H9 (cell line): ENCODE results near the gene TBCEL. TPM values are rescaled to one million over a fixed set of nuclear protein-coding genes. Genes with fewer than 3 reads are reported as not detected.

Experiments
- DNase-seq: peaks from one replicate; pipeline ENCODE4 v3.0.0-alpha.2; 2017
- H2AFZ ChIP-seq: one replicate; pipeline ENCODE4 v1.6.1; 2013; ENCODE audit warnings: mild to moderate bottlenecking, low read length, control low read depth, moderate library complexity
- H2AK5ac ChIP-seq: 2 replicates; pipeline ENCODE4 v1.6.1; 2013; ENCODE audit warnings: low read length, control low read depth, mixed read lengths; ENCODE audit not compliant: insufficient read length
- H2BK120ac ChIP-seq: one replicate; pipeline ENCODE4 v1.6.1; 2013; ENCODE audit warnings: low read depth, mild to moderate bottlenecking, low read length, control low read depth, inconsistent platforms; ENCODE audit not compliant: poor library complexity, severe bottlenecking
- H2BK12ac ChIP-seq: 2 replicates; pipeline ENCODE4 v1.6.1; 2013; ENCODE audit warnings: low read length, control low read depth, mixed read lengths, low read depth; ENCODE audit not compliant: insufficient read length
- H2BK15ac ChIP-seq: 2 replicates; pipeline ENCODE4 v1.6.1; 2013; ENCODE audit warnings: low read depth, low read length, control low read depth
- H2BK20ac ChIP-seq: one replicate; pipeline ENCODE4 v1.6.1; 2013; ENCODE audit warnings: low read depth, mild to moderate bottlenecking, low read length, control low read depth, inconsistent platforms; ENCODE audit not compliant: poor library complexity, severe bottlenecking
- H2BK5ac ChIP-seq: 2 replicates; pipeline ENCODE4 v1.6.1; 2013; ENCODE audit warnings: low read length, control low read depth, mixed read lengths; ENCODE audit not compliant: insufficient read length
- H3K14ac ChIP-seq: 2 replicates; pipeline ENCODE4 v1.6.1; 2013; ENCODE audit warnings: low read length, control low read depth; ENCODE audit not compliant: insufficient read depth
- H3K18ac ChIP-seq: 2 replicates; pipeline ENCODE4 v1.6.1; 2013; ENCODE audit warnings: low read depth, mild to moderate bottlenecking, mixed read lengths, low read length, control low read depth; ENCODE audit not compliant: insufficient read length
- H3K23ac ChIP-seq: 2 replicates; pipeline ENCODE4 v1.6.1; 2013; ENCODE audit warnings: low read length, control low read depth, mixed read lengths, low read depth; ENCODE audit not compliant: insufficient read length
- H3K23me2 ChIP-seq: 2 replicates; pipeline ENCODE4 v1.6.1; 2013; ENCODE audit warnings: low read depth, mild to moderate bottlenecking, mixed read lengths, low read length, control low read depth; ENCODE audit not compliant: insufficient read length, poor library complexity, severe bottlenecking
- H3K27ac ChIP-seq: 2 replicates; pipeline ENCODE4 v1.5.1; 2013; ENCODE audit warnings: low read length, control low read depth, mixed read lengths, low read depth; ENCODE audit not compliant: insufficient read length
- H3K27me3 ChIP-seq: 2 replicates; pipeline ENCODE4 v1.6.1; 2013; ENCODE audit warnings: low read length, control low read depth, inconsistent platforms; ENCODE audit not compliant: insufficient read depth
- H3K4ac ChIP-seq: 2 replicates; pipeline ENCODE4 v1.6.1; 2013; ENCODE audit warnings: low read depth, mild to moderate bottlenecking, control low read depth, inconsistent platforms, low read length, moderate library complexity
- H3K4me1 ChIP-seq: 2 replicates; pipeline ENCODE4 v1.6.1; 2013; ENCODE audit warnings: low read length, control low read depth, inconsistent platforms; ENCODE audit not compliant: insufficient read depth
- H3K4me2 ChIP-seq: 2 replicates; pipeline ENCODE4 v1.6.1; 2013; ENCODE audit warnings: low read length, control low read depth, mixed read lengths; ENCODE audit not compliant: insufficient read length, insufficient read depth
- H3K56ac ChIP-seq: 2 replicates; pipeline ENCODE4 v1.6.1; 2013; ENCODE audit warnings: low read depth, mild to moderate bottlenecking, mixed read lengths, low read length, control low read depth; ENCODE audit not compliant: insufficient read length
- H3K79me1 ChIP-seq: 2 replicates; pipeline ENCODE4 v1.6.1; 2013; ENCODE audit warnings: low read depth, mild to moderate bottlenecking, moderate library complexity, low read length, control low read depth, inconsistent platforms; ENCODE audit not compliant: insufficient read depth, poor library complexity, severe bottlenecking
- H3K79me2 ChIP-seq: 2 replicates; pipeline ENCODE4 v1.6.1; 2013; ENCODE audit warnings: low read length, control low read depth, inconsistent platforms; ENCODE audit not compliant: insufficient read depth
- H3K9ac ChIP-seq: 2 replicates; pipeline ENCODE4 v1.6.1; 2013; ENCODE audit warnings: low read length, control low read depth, mixed read lengths; ENCODE audit not compliant: insufficient read length; ENCODE audit errors: extremely low read depth
- H3K9me3 ChIP-seq: one replicate; pipeline ENCODE4 v1.6.1; 2013; ENCODE audit warnings: low read depth, low read length, inconsistent platforms; ENCODE audit not compliant: control insufficient read depth
- H3T11ph ChIP-seq: one replicate; pipeline ENCODE4 v1.6.1; 2013; ENCODE audit warnings: mild to moderate bottlenecking, low read length, control low read depth, inconsistent platforms
- H4K20me1 ChIP-seq: one replicate; pipeline ENCODE4 v1.6.1; 2013; ENCODE audit not compliant: control insufficient read depth, insufficient read length, insufficient read depth
- H4K5ac ChIP-seq: 2 replicates; pipeline ENCODE4 v1.6.1; 2013; ENCODE audit warnings: low read depth, mild to moderate bottlenecking, mixed read lengths, low read length, control low read depth; ENCODE audit not compliant: insufficient read length
- H4K8ac ChIP-seq: replicated peaks from 2 replicates; pipeline ENCODE4 v1.6.1; 2013; ENCODE audit warnings: low read length, control low read depth, mixed read lengths, low read depth; ENCODE audit not compliant: insufficient read length
- H4K91ac ChIP-seq: 2 replicates; pipeline ENCODE4 v1.6.1; 2013; ENCODE audit warnings: low read depth, mild to moderate bottlenecking, moderate library complexity, mixed read lengths, low read length, control low read depth; ENCODE audit not compliant: insufficient read length
- H3K27ac Mint-ChIP-seq, 3 experiments: 2 replicates in 2 of 3; 3 replicates in 1 of 3; pipeline ENCODE4 v1.8.0; 2020 to 2021; ENCODE audit warnings: mixed read lengths in 3 of 3, mild to moderate bottlenecking in 1 of 3, moderate library complexity in 1 of 3
- H3K27me3 Mint-ChIP-seq: 2 replicates; pipeline ENCODE4 v1.8.0; 2021; ENCODE audit warnings: low read depth, mild to moderate bottlenecking, moderate library complexity, mixed read lengths
- H3K36me3 Mint-ChIP-seq, 3 experiments: 2 replicates in 2 of 3; 3 replicates in 1 of 3; pipeline ENCODE4 v1.8.0; 2020 to 2021; ENCODE audit warnings: low read depth in 3 of 3, mixed read lengths in 3 of 3; ENCODE audit not compliant: insufficient read depth in 1 of 3
- H3K4me1 Mint-ChIP-seq, 2 experiments: 2 replicates each; pipeline ENCODE4 v1.8.0; 2020; ENCODE audit warnings: mixed read lengths in 2 of 2
- H3K4me3 Mint-ChIP-seq, 2 experiments: 2 replicates in 1 of 2; 3 replicates in 1 of 2; pipeline ENCODE4 v1.8.0; 2020 to 2021; ENCODE audit warnings: mild to moderate bottlenecking in 2 of 2, mixed read lengths in 2 of 2, moderate library complexity in 1 of 2
- H3K9me3 Mint-ChIP-seq, 2 experiments: 2 replicates in 1 of 2; 3 replicates in 1 of 2; pipeline ENCODE4 v1.8.0; 2020; ENCODE audit warnings: mild to moderate bottlenecking in 2 of 2, mixed read lengths in 2 of 2, moderate library complexity in 1 of 2
- WGBS: extraction: QIAGEN DNeasy Blood & Tissue Kit; methylation state at CpG from one replicate; pipeline ENCODE4 v1.1.7; 2013; ENCODE audit warnings: missing lambda C conversion rate, low lambda C conversion rate, mixed read lengths; ENCODE audit not compliant: insufficient read length; ENCODE audit errors: extremely low coverage; 5-methylcytosine and 5-hydroxymethylcytosine counted together
- total RNA-seq: library from RNA; stranded (reverse); gene quantifications from 2 replicates; pipeline ENCODE4 v1.2.1, GENCODE V29; 2021
- TF ChIP-seq, protein P1 (sequence below): fragments of 200-600 bp; sonication (generic); conservative IDR thresholded peaks from 3 replicates; pipeline ENCODE4 v1.8.0; 2021; ENCODE audit warnings: antibody characterized with exemption, mild to moderate bottlenecking

TBCEL gene
- total RNA-seq, 1 experiment from 2014 or later = 17.3 TPM

DNA sequence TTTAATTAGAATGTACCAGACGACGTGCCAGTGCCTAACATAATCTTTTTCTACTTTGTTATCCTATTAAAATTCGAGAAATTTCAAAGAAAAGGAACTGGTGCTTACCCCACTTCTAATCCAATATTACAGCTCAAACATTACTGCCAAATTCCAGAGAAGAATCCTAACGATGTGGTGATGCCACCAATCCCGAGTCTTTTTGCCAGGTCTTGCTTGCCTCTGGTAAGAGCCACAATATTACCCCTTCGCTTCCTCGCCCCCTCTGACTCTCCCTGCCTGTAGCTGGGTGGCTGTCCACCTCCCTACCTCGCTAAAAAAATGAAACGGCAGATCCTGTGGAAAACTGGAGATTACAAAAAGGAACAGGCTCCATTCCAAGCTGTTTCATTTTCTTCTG, 49.4 kb upstream of the TBCEL start:
- Histone ChIP-seq H3K9ac (no peak overlapping the region), H2BK120ac (no peak overlapping the region), H3K23me2 (no peaks in the 10 kb centered on the region), H3K79me1 (no peaks in the 10 kb centered on the region), H3K79me2 (no peaks in the 10 kb centered on the region), H3K18ac (no peak overlapping the region), H2AK5ac (no peak overlapping the region), H2BK20ac (no peak overlapping the region), H2AFZ (no peak overlapping the region), H3K27me3 (no peaks in the 10 kb centered on the region), H3K56ac (no peak overlapping the region), H3K23ac (no peak overlapping the region), H3K14ac (no peak overlapping the region), H3K27ac (no peak overlapping the region), H3T11ph (no peak overlapping the region), H3K4me2 (no peak overlapping the region), H3K4ac (no peak overlapping the region), H2BK15ac (no peak overlapping the region), H4K91ac (no peak overlapping the region), H4K5ac (no peak overlapping the region), H2BK5ac (no peak overlapping the region), H4K8ac (no peak overlapping the region), H2BK12ac (no peak overlapping the region), H3K4me1 (no peaks in the 10 kb centered on the region), H4K20me1 (no peaks in the 10 kb centered on the region), H3K9me3 (no peaks in the 10 kb centered on the region)
- peaks cover 3% of the 10 kb centered on the region; the same call in 1 of the 2 replicates for H3K27me3 Mint-ChIP-seq
- TF ChIP-seq, protein P1, sequence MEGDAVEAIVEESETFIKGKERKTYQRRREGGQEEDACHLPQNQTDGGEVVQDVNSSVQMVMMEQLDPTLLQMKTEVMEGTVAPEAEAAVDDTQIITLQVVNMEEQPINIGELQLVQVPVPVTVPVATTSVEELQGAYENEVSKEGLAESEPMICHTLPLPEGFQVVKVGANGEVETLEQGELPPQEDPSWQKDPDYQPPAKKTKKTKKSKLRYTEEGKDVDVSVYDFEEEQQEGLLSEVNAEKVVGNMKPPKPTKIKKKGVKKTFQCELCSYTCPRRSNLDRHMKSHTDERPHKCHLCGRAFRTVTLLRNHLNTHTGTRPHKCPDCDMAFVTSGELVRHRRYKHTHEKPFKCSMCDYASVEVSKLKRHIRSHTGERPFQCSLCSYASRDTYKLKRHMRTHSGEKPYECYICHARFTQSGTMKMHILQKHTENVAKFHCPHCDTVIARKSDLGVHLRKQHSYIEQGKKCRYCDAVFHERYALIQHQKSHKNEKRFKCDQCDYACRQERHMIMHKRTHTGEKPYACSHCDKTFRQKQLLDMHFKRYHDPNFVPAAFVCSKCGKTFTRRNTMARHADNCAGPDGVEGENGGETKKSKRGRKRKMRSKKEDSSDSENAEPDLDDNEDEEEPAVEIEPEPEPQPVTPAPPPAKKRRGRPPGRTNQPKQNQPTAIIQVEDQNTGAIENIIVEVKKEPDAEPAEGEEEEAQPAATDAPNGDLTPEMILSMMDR = no peak
- WGBS = no CpG with 5 or more reads among the region's 9 CpGs
- H3K4me3 Mint-ChIP-seq = no peak overlapping the region
- no peaks in the 10 kb centered on the region for H3K9me3 Mint-ChIP-seq
- H3K4me1 Mint-ChIP-seq = peaks cover 8 to 9% of the 10 kb centered on the region in 2 experiments
- H3K27ac Mint-ChIP-seq = no peak overlapping the region
- no peaks in the 10 kb centered on the region for H3K36me3 Mint-ChIP-seq
- DNase-seq = no peak
